Body of pancreas (tissue), 4 donors: ENCODE data around the gene DIRAS1.

ENCODE experiments used
- POLR2A ChIP-seq, 3 donors: fragments of 450-650 bp; IDR thresholded peaks; one replicate each; pipeline ENCODE4 v1.6.1; 2016; ENCODE audit warnings: antibody characterized with exemption in 3 of 3, mild to moderate bottlenecking in 2 of 3
- TF ChIP-seq, protein P1 (sequence below), 7 experiments: fragments of 450-650 bp in 4 of 7; fragments of 200-600 bp in 3 of 7; sonication (generic) in 3 of 7; IDR thresholded peaks; one replicate each; pipeline ENCODE4 v1.5.1; 2016 to 2019; ENCODE audit warnings: antibody characterized with exemption in 7 of 7

DNA sequence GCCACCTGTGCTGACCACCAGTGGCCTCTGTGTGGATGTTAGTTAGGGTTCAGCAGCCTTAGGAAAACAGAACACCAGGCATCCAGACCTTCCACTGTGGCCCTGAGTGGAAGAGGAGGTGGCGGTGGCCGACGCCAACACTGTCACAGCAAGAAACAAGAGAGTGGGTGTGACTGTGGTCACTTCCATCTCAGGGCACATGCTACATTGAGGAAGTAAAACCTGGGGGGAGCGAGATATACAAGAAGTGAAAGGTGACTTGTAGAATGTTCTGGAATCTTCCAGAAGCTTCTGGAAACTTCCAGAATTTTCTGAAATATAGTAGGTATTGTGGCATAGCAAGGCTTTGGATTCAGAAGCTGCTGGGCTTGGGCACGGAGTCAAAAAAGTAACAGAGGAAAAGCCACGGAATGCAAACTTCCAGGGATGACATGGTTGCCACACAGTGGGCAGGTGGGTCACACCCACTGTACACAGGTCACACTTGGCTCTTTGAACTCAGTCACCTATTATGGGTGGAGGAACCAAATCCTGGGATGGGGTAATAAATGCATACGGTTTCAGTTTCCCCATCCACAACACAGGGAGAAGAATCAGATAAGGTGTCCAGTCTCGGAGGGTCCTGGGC lies 43.0 kb downstream of the DIRAS1 start:
- TF ChIP-seq, protein P1, sequence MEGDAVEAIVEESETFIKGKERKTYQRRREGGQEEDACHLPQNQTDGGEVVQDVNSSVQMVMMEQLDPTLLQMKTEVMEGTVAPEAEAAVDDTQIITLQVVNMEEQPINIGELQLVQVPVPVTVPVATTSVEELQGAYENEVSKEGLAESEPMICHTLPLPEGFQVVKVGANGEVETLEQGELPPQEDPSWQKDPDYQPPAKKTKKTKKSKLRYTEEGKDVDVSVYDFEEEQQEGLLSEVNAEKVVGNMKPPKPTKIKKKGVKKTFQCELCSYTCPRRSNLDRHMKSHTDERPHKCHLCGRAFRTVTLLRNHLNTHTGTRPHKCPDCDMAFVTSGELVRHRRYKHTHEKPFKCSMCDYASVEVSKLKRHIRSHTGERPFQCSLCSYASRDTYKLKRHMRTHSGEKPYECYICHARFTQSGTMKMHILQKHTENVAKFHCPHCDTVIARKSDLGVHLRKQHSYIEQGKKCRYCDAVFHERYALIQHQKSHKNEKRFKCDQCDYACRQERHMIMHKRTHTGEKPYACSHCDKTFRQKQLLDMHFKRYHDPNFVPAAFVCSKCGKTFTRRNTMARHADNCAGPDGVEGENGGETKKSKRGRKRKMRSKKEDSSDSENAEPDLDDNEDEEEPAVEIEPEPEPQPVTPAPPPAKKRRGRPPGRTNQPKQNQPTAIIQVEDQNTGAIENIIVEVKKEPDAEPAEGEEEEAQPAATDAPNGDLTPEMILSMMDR (IDR thresholded peaks at IDR 0.05): no peak
- no peak for TF ChIP-seq POLR2A (IDR thresholded peaks at IDR 0.05)
